Fibroblast of skin of scalp (primary cell): ENCODE measurements around the gene RHO.

Experiments used
- DNase-seq: peaks from one replicate; pipeline ENCODE4 v3.0.0-alpha.2; 2013

RHO gene

GRCh38 chr3:129582799-129583198 lies 54.4 kb downstream of the RHO start:
- DNase-seq, result no peak

- no peak for DNase-seq
Measured at GRCh38 chr3:129583289-129583688, 54.9 kb downstream of the RHO start.

GRCh38 chr3:129584631-129585030 lies 56.2 kb downstream of the RHO start:
- DNase-seq, result no peak
